CD4-positive, alpha-beta T cell treated with Interleukin-10 for 1 hour (primary cell): ENCODE data around the gene SHISA3.

ENCODE experiments used
- DNase-seq: peaks from one replicate; pipeline ENCODE4 v3.0.0-alpha.2; 2020

SHISA3 gene

DNA sequence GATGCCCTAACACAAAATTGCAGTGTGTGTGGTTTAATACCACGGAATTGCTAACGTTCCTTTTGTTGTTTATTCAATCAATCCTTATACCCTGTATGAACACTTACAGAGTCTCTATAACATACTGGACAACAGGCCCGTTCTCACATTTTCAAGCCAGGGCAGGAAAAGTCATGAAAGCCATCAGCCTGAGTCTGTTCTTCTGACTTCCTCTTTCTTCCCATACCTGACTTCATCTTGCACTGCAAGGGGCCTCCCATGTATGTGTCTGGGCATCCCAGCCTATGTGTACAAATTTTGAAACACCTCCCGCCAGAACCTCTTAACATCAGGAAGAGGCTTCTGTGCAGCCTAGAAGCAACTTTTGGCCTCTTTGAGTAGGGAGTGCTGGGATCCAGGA, 4.9 kb upstream of the SHISA3 start:
- no peak for DNase-seq

DNA sequence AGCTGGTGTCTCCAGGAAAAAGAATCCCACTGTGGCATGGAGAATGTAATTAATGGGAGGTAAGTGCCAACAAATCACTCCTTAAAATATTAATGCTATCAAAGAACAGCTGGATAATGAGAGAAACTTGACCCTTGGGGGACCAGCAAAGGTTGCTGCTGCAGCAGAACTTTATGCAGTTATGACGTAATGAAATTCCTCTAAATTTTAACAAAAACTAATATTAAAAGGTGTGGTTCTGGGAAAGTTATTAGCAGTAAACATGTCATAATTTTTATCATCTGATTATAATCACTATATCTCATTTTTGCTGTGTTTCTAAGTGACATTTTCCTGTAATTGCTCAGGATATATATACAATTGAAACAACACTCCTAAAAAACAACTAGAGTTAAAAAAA, 1.7 kb upstream of the SHISA3 start:
- no peak for DNase-seq

GRCh38 chr4:42396361-42396751, 932 bp upstream of the SHISA3 start:
- no peak for DNase-seq

DNA sequence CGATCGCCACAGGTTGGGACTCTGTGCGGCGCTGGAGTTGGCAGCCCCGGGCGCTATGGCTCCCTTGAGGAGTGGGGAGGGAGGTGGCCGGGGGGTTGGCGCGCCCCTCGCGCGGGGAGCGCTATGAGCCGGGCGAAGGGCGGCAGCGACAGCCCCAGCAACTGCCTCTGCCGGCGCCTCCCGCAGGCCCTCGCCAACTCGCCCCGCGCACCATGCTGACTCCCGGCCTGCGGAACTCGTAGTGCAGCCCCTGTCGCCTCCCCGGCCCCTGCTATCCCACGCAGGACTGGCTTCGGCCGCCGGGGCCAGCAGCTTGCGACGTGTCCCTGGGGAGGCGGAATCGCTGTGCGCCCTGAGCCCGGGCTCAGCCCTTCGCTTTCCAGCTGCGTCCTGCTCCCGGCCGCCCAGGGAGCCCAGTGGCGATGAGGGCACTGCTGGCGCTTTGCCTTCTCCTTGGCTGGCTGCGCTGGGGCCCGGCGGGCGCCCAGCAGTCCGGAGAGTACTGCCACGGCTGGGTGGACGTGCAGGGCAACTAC, 415 bp downstream of the SHISA3 start:
- no peak for DNase-seq

DNA sequence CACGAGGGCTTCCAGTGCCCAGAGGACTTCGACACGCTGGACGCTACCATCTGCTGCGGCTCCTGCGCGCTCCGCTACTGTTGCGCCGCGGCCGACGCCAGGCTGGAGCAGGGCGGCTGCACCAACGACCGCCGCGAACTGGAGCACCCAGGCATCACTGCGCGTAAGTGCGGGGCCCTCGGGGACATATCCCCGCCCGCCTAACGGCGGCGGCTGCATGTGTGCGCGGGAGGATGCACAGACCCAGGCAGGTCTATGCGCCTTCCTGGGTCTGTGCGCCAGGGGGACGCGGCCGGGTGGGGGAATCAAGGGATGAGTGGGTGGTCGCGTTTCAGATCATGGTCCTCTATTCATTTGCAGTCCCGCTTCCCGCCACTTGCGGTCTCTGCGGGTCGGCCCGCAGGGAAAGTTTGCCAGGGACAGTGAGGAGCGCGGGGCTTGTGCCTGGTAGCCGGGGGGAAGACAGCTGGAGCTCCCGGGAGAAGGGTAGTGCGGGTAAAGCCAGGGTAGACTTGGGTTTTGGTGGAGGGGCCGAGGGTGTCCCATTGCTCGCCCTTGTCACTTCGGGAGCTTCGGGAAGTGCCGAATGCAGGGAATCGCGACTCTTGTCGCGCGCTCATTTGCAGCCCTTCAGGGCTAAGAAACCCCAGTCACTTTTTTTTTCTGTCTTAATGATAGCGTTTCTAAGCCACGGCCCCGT, 1.0 kb downstream of the SHISA3 start:
- no peak for DNase-seq

DNA sequence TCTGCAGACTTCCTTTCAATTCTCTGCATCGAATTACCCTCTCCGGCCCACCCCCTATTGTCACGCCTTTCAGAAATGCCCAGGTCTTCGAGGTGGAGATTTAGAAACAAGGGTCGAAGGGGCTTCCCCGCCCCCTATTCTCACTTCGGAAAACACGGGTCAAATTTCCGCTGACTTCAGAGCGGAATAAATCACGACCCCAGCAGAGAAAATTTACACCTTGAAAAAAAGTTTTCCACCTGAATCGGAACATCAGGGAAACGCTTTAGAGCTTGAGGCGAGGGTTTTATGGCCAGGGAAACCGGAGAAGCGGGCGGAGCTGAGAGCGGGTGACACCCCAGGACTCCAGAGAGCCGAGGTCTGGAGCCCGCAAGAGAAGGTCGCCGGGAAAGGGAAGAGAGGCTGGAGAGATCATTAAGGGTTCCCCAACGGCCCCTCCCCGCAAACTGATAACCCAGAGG, 1.6 kb downstream of the SHISA3 start:
- no peak for DNase-seq

DNA sequence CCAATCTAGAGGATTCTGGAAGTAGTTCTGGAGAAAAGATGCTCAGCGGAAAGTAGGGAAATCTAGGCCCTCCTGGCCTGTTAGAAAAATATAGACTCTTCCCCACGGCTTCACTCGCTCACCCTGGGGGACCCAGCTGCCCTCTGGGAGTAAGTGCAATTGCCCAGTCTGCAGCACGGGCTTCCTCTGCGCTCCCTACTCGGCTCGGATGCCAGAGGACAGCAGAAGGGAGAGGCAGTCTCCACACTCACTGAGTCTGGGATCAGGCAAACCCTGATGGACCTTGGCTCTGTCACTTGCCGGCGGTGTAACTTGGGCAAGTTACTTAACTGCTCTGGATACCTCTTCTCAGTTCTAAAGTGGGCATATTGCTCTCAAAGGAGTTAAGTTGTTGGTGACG, 2.1 kb downstream of the SHISA3 start:
- no peak for DNase-seq

DNA sequence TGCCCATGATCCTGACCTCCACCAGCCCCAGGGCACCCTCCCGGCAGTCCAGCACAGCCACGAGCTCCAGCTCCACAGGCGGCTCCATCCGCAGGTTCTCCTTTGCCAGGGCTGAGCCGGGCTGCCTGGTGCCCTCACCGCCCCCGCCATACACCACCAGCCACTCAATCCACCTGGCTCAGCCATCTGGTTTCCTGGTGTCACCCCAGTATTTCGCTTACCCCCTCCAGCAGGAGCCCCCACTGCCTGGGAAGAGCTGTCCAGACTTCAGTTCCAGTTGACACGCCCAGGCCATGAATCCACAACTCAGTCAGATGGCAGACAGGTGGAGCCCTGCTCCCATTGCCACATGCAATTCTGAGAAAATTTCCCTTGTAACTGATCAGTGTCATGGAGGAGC, 3.9 kb downstream of the SHISA3 start:
- DNase-seq: no peak

DNA sequence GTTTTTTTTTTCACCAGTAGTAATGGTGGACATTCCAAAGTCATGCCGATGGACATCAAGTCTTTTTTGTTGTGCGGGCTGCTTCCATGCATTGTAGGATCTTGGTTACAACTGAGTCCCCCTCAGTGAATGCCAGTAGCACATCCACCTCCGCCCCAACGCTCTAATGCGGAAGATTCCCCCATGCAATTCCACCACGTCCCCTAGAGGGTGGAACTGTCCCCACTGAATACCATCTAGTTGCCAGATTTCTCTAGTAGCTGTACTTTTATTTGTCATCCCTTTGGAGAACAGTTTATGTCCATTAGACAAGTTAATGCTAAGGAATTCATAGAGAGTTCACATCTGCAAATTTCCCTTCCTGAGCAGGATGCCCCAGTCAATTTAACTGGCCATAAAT, 6.7 kb downstream of the SHISA3 start:
- no peak for DNase-seq

DNA sequence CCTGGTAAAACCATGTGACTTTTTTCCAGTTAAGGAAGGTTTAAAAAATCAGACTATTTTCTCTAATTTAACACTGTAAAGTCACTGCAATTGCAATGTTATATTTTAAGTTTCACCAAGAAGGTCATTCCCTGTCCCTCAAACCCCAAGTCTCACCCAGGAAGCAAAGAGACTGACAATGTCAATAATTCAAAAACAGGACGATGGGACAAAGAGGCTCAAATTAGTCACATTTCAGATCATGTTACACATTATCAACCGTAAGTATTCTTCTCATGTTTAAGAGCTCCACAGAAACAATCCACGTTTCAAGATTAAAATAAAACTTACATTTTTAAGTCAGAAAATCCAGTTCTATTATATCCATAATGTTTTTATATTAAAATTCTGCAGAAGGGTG, 13.2 kb downstream of the SHISA3 start:
- DNase-seq: no peak

- DNase-seq: no peak
Measured at GRCh38 chr4:42411803-42412202, 14.5 kb downstream of the SHISA3 start.

GRCh38 chr4:42412251-42412650, 15.0 kb downstream of the SHISA3 start:
- DNase-seq: no peak

DNA sequence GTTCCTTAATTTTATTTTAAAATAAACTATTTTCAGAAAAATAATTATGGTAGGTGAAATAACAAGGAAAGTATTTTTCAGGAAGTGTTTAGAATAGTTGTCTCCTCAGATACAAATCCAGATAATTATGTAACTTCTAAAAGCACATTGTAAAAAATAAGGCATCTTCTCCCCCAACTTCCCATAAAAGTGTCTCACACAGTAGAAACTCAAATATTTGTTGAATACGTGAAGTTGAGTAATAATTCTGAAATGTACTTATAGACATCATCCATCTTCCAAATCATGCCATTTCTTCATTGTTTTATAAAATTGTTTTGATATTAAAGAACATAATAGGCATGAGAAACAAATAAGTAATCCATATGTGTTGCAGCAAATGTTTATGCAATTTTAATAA, 18.0 kb downstream of the SHISA3 start:
- DNase-seq: no peak

- no peak for DNase-seq
Measured at GRCh38 chr4:42416017-42416416, 18.7 kb downstream of the SHISA3 start.

DNA sequence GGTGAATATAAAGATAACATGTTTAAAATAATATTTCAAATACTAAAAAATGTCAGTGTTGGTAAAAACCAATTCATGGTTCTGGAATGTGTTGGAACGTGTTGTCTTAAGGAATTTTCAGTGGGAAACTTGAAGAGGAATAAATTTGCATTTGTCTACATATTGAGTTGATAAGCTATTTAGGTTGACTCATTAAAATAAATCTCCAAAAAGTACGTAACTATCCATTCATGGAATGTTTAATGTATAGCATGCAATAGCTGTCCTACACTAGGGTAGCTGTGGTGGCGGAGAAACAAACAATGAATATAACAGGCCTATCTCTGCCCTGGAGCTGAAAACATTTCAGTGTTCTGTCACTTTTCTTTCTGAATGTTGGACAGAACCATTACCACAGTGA, 20.3 kb downstream of the SHISA3 start:
- no peak for DNase-seq

DNA sequence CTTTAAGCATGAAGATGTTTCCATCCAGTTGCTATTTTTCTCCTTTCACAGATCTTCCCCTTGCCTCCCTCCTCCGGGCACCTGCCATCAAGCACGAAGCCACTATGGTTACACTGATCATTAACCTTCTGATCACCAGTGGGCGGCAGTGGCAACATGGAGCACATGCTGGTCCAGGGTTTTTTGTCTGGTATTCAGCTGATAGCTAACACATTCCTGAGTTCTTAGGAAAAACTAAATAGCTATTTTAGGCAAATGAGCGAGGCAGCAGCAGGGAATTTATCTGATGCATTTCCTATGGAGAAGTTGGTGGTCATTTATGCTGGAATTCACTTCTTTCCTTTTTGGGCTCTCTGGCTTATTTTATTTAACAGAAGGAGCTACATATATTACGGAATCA, 22.9 kb downstream of the SHISA3 start:
- no peak for DNase-seq

DNA sequence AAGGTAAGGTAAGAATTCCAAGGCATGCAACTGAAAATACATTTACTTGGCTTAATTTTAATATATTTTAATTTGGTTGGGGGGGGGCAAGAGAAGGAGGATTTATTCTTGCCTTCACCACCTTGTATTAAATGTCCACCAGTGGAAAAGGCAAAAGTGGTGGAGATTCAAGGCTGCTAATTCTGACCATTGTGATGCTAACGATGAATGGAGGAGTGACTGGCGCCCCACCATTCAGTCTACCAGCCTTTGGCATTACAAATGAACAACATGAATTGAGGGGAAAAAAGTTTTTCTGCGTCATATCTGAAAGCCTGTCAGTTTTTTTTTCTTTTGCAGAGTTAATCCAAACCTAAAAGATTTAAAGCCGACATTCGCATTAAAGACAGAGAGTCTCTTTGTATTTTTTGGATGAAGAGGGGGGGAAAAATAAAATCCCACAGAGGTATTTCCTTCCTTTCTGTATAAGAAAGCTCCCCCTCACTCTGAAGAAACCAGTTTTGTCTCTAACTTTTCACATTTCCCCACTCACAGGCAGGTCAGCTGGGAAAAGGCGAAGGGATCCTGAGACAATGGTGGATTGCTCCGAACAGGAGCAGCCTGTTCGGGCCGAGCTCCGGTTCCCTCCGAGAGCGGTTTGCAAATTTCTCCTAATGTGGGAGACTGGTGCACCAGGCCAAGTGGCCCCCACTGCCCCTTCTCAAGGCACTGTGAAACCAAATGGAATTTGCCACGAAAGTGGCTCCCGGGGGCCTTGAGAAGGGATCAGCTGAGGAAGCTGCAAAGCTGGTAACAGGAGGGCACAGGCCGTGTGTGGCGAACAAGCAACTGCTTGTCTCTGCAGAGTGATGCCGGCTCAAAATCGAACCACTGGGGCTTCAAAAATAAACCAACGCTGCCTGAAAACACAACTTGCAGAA, 28.1 kb downstream of the SHISA3 start:
- no peak for DNase-seq

- DNase-seq: no peak
Measured at GRCh38 chr4:42428036-42428435, 30.7 kb downstream of the SHISA3 start.

- DNase-seq: no peak
Measured at GRCh38 chr4:42436928-42437565, 39.8 kb downstream of the SHISA3 start.

DNA sequence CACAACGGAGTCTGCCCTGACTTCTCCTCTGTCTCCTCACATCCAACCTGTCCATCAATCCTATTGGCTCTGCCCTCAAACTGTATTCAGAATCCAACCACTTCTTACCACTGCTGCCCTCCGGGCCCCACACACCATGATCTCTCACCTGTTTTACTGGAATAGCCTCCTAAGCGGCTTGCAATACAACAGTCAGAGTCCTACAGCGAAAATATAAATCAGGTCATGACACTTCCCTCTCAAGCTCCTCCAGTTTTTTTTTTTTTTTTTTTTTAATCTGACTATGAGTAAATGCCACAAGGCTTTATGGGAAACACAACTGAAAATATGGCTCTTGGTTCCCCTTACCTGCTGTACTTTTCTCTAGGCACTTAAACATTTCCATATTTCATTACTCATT, 42.8 kb downstream of the SHISA3 start:
- DNase-seq: no peak

DNA sequence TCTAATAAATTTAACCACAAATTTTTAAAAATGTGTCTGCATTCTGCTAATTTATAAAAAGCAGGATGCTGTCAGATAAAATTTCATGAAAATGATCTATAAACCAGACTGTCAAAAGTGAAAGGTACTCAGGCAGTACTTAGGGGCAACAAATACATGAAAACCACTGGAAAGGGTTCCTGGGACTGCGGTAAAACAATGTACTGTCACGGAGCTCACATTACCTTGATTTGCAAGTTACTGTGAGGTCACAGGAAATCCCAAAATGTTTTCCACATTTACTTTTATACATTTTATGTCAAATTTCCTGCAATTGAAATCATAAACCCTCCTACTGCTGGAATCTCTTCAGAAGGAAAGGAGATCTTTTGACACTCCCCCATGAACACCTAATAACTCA, 45.3 kb downstream of the SHISA3 start:
- no peak for DNase-seq

GRCh38 chr4:42445038-42445437, 47.8 kb downstream of the SHISA3 start:
- no peak for DNase-seq

GRCh38 chr4:42446823-42447222, 49.5 kb downstream of the SHISA3 start:
- DNase-seq: no peak
